SK-N-SH treated with all-trans-retinoic acid at 6 μM for 48 hours (cell line): Measurements from ENCODE around the gene ABCA10.

Source experiments
- ATAC-seq: fragments of 200-7000 bp; cut with Tn5 transposase; 3 replicates; pipeline ENCODE4 v1.9.1; 2020; ENCODE audit warnings: mild to moderate bottlenecking, moderate library complexity
- ARNTL ChIP-seq: fragments of 450-650 bp; formaldehyde crosslinking; IDR thresholded peaks from 2 replicates; pipeline ENCODE4 v1.5.0; 2020; ENCODE audit warnings: low read depth, mild to moderate bottlenecking, moderate library complexity, borderline replicate concordance
- BACH2 ChIP-seq: fragments of 250-450 bp; sonication (Bioruptor Pico); IDR thresholded peaks from 2 replicates; pipeline ENCODE4 v1.9.0; 2021; ENCODE audit warnings: mild to moderate bottlenecking, borderline replicate concordance
- CSDC2 ChIP-seq: fragments of 250-450 bp; sonication (Bioruptor Pico); IDR thresholded peaks from 2 replicates; pipeline ENCODE4 v1.5.0; 2020; ENCODE audit warnings: mild to moderate bottlenecking, moderate library complexity
- GLIS3 ChIP-seq: fragments of 250-450 bp; sonication (Bioruptor Pico); IDR thresholded peaks from 2 replicates; pipeline ENCODE4 v1.5.0; 2020; ENCODE audit warnings: mild to moderate bottlenecking, moderate library complexity
- ISL1 ChIP-seq: fragments of 250-450 bp; sonication (Bioruptor Pico); IDR thresholded peaks from 2 replicates; pipeline ENCODE4 v2.1.2; 2022; ENCODE audit warnings: mild to moderate bottlenecking, moderate library complexity
- OSR1 ChIP-seq: fragments of 250-450 bp; sonication (Bioruptor Pico); IDR thresholded peaks from 2 replicates; pipeline ENCODE4 v1.8.0; 2022; ENCODE audit warnings: moderate library complexity, mild to moderate bottlenecking, inconsistent platforms
- PPARA ChIP-seq: fragments of 250-450 bp; sonication (Bioruptor Pico); IDR thresholded peaks from 2 replicates; pipeline ENCODE4 v1.5.0; 2020; ENCODE audit warnings: mild to moderate bottlenecking, borderline replicate concordance
- RARB ChIP-seq: fragments of 250-450 bp; sonication (Bioruptor Pico); IDR thresholded peaks from 2 replicates; pipeline ENCODE4 v1.8.0; 2021; ENCODE audit warnings: mild to moderate bottlenecking, moderate library complexity
- SNAI2 ChIP-seq: fragments of 250-450 bp; sonication (Bioruptor Pico); IDR thresholded peaks from 2 replicates; pipeline ENCODE4 v1.5.0; 2020; ENCODE audit warnings: mild to moderate bottlenecking, moderate library complexity
- TCF4 ChIP-seq: fragments of 250-450 bp; sonication (Bioruptor Pico); IDR thresholded peaks from 2 replicates; pipeline ENCODE4 v1.8.0; 2021; ENCODE audit warnings: mild to moderate bottlenecking, moderate library complexity, borderline replicate concordance
- TOX ChIP-seq: fragments of 250-450 bp; sonication (Bioruptor Pico); IDR thresholded peaks from 2 replicates; pipeline ENCODE4 v1.8.0; 2021; ENCODE audit warnings: mild to moderate bottlenecking, moderate library complexity, borderline replicate concordance
- ZC3H10 ChIP-seq: fragments of 250-450 bp; sonication (Bioruptor Pico); IDR thresholded peaks from 2 replicates; pipeline ENCODE4 v1.5.1; 2021; ENCODE audit warnings: mild to moderate bottlenecking, moderate library complexity
- ZFP3 ChIP-seq: fragments of 250-450 bp; sonication (Bioruptor Pico); IDR thresholded peaks from 2 replicates; pipeline ENCODE4 v1.5.0; 2020; ENCODE audit warnings: mild to moderate bottlenecking, moderate library complexity
- ZFP30 ChIP-seq: fragments of 450-650 bp; formaldehyde crosslinking; IDR thresholded peaks from 2 replicates; pipeline ENCODE4 v1.5.0; 2022; ENCODE audit warnings: mild to moderate bottlenecking, moderate library complexity
- ZNF565 ChIP-seq: fragments of 450-650 bp; formaldehyde crosslinking; conservative IDR thresholded peaks from 2 replicates; pipeline ENCODE4 v1.5.0; 2020; ENCODE audit warnings: low read depth, mild to moderate bottlenecking, moderate library complexity
- ZNF70 ChIP-seq: fragments of 450-650 bp; formaldehyde crosslinking; IDR thresholded peaks from 2 replicates; pipeline ENCODE4 v1.5.0; 2020; ENCODE audit warnings: mild to moderate bottlenecking, moderate library complexity
- ZNF8 ChIP-seq: fragments of 450-650 bp; formaldehyde crosslinking; IDR thresholded peaks from 2 replicates; pipeline ENCODE4 v1.5.0; 2020; ENCODE audit warnings: mild to moderate bottlenecking, moderate library complexity
- TF ChIP-seq, protein P1 (sequence below): fragments of 250-450 bp; sonication (Bioruptor Pico); IDR thresholded peaks from 2 replicates; pipeline ENCODE4 v1.8.0; 2021; ENCODE audit warnings: low read depth, mild to moderate bottlenecking, moderate library complexity, borderline replicate concordance
- TF ChIP-seq, protein P2 (sequence below): fragments of 250-450 bp; sonication (Bioruptor Pico); IDR thresholded peaks from 2 replicates; pipeline ENCODE4 v1.5.0; 2020; ENCODE audit warnings: mild to moderate bottlenecking, moderate library complexity
- TF ChIP-seq, protein P3 (sequence below): fragments of 250-450 bp; sonication (Bioruptor Pico); IDR thresholded peaks from 2 replicates; pipeline ENCODE4 v1.5.1; 2020; ENCODE audit warnings: low read depth, mild to moderate bottlenecking, moderate library complexity
- TF ChIP-seq, protein P4 (sequence below): fragments of 250-450 bp; sonication (Bioruptor Pico); IDR thresholded peaks from 2 replicates; pipeline ENCODE4 v1.5.1; 2021; ENCODE audit warnings: mild to moderate bottlenecking, moderate library complexity

Gene ABCA10

DNA sequence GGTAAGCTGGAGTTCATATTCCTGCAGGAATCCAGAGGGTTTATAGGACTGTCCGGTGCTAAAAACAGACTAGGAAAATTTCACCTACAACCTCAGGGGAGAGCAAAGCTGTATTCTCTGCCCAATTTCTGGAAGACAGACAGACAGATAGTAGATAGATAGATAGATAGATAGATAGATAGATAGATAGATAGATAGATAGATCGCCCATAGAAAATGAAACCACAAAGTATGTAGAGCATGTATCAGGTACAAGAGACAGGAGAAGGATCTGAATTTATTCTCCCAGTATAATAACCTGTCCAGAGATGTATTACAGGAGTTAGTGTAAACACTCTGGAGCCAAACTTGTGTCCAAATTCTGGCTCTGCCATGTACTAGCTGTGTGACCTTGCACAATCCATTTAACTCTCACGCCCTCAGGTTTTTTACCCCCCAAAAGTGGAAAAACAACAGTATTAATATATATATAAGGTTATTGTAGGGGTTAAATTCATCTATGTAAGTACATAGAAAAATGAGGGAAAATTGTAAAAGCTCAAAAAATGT, 84.9 kb downstream of the ABCA10 start (continued):
- TF ChIP-seq, protein P1, sequence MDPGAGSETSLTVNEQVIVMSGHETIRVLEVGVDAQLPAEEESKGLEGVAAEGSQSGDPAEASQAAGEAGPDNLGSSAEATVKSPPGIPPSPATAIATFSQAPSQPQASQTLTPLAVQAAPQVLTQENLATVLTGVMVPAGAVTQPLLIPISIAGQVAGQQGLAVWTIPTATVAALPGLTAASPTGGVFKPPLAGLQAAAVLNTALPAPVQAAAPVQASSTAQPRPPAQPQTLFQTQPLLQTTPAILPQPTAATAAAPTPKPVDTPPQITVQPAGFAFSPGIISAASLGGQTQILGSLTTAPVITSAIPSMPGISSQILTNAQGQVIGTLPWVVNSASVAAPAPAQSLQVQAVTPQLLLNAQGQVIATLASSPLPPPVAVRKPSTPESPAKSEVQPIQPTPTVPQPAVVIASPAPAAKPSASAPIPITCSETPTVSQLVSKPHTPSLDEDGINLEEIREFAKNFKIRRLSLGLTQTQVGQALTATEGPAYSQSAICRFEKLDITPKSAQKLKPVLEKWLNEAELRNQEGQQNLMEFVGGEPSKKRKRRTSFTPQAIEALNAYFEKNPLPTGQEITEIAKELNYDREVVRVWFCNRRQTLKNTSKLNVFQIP (CRISPR knock-in tag), result no peak
- TF ChIP-seq ARNTL (CRISPR knock-in tag) (no peak), OSR1 (no peak), BACH2 (CRISPR knock-in tag) (no peak), GLIS3 (CRISPR knock-in tag) (no peak), ZFP3 (CRISPR knock-in tag) (no peak), TOX (CRISPR knock-in tag) (no peak), ZC3H10 (CRISPR knock-in tag) (no peak)
- TF ChIP-seq, protein P2, sequence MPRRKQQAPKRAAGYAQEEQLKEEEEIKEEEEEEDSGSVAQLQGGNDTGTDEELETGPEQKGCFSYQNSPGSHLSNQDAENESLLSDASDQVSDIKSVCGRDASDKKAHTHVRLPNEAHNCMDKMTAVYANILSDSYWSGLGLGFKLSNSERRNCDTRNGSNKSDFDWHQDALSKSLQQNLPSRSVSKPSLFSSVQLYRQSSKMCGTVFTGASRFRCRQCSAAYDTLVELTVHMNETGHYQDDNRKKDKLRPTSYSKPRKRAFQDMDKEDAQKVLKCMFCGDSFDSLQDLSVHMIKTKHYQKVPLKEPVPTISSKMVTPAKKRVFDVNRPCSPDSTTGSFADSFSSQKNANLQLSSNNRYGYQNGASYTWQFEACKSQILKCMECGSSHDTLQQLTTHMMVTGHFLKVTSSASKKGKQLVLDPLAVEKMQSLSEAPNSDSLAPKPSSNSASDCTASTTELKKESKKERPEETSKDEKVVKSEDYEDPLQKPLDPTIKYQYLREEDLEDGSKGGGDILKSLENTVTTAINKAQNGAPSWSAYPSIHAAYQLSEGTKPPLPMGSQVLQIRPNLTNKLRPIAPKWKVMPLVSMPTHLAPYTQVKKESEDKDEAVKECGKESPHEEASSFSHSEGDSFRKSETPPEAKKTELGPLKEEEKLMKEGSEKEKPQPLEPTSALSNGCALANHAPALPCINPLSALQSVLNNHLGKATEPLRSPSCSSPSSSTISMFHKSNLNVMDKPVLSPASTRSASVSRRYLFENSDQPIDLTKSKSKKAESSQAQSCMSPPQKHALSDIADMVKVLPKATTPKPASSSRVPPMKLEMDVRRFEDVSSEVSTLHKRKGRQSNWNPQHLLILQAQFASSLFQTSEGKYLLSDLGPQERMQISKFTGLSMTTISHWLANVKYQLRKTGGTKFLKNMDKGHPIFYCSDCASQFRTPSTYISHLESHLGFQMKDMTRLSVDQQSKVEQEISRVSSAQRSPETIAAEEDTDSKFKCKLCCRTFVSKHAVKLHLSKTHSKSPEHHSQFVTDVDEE (CRISPR knock-in tag), result no peak

DNA sequence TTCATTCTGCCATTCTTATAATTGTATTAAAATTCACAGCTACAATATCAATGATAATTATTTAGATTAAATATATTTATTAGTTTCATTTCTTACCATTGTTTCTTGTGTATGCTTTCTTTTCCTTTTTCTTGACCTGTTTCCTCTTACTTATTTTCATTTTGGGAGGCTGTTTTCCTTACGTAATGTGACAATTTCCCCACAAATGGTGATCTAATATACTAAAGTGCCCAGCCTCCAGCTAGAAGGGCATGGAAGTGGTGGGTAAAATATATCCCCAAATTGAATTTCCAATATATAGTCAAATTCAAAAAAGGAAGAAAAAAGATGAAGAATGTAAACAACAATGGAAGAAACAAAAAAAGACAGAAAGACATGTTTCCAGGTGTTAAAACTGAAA, 85.5 kb downstream of the ABCA10 start:
- no peak for ATAC-seq
- TF ChIP-seq ZC3H10 (CRISPR knock-in tag) (no peak), TOX (CRISPR knock-in tag) (no peak), ZNF70 (CRISPR knock-in tag) (no peak), ARNTL (CRISPR knock-in tag) (no peak), ZNF8 (no peak), RARB (CRISPR knock-in tag) (no peak), OSR1 (no peak), ISL1 (no peak), SNAI2 (CRISPR knock-in tag) (no peak), CSDC2 (CRISPR knock-in tag) (no peak), ZNF565 (CRISPR knock-in tag) (no peak), ZFP3 (CRISPR knock-in tag) (no peak), GLIS3 (CRISPR knock-in tag) (no peak), ZFP30 (CRISPR knock-in tag) (no peak), TCF4 (CRISPR knock-in tag) (no peak), PPARA (CRISPR knock-in tag) (no peak)
- TF ChIP-seq, protein P3, sequence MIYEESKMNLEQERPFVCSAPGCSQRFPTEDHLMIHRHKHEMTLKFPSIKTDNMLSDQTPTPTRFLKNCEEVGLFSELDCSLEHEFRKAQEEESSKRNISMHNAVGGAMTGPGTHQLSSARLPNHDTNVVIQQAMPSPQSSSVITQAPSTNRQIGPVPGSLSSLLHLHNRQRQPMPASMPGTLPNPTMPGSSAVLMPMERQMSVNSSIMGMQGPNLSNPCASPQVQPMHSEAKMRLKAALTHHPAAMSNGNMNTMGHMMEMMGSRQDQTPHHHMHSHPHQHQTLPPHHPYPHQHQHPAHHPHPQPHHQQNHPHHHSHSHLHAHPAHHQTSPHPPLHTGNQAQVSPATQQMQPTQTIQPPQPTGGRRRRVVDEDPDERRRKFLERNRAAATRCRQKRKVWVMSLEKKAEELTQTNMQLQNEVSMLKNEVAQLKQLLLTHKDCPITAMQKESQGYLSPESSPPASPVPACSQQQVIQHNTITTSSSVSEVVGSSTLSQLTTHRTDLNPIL (CRISPR knock-in tag), result no peak
- TF ChIP-seq, protein P4, sequence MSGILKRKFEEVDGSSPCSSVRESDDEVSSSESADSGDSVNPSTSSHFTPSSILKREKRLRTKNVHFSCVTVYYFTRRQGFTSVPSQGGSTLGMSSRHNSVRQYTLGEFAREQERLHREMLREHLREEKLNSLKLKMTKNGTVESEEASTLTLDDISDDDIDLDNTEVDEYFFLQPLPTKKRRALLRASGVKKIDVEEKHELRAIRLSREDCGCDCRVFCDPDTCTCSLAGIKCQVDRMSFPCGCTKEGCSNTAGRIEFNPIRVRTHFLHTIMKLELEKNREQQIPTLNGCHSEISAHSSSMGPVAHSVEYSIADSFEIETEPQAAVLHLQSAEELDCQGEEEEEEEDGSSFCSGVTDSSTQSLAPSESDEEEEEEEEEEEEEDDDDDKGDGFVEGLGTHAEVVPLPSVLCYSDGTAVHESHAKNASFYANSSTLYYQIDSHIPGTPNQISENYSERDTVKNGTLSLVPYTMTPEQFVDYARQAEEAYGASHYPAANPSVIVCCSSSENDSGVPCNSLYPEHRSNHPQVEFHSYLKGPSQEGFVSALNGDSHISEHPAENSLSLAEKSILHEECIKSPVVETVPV (CRISPR knock-in tag), result no peak
- TF ChIP-seq, protein P2 (CRISPR knock-in tag), result no peak
- TF ChIP-seq, protein P1 (CRISPR knock-in tag), result no peak
- TF ChIP-seq, all 23 proteins: peak for 0
